Effector memory CD8-positive, alpha-beta T cell (primary cell): ENCODE data around the gene DUSP1.
A peak's percentile ranks its signal among the peaks of the same experiment; 100 is the strongest.

Experiments used
- ATAC-seq: fragments of 150-1000 bp; cut with Tn5 transposase; replicated peaks from 2 replicates; pipeline ENCODE4 v1.10.0; 2021; ENCODE audit warnings: mild to moderate bottlenecking, moderate library complexity
- DNase-seq, 3 experiments: peaks; one replicate each; pipeline ENCODE4 v3.0.0; 2021
- H3K27ac Mint-ChIP-seq, 2 donors: one replicate each; pipeline ENCODE4 v1.8.0; 2022; ENCODE audit warnings: mild to moderate bottlenecking in 2 of 2, mixed read lengths in 2 of 2, moderate library complexity in 2 of 2
- H3K27me3 Mint-ChIP-seq, 2 donors: one replicate each; pipeline ENCODE4 v1.8.0; 2022; ENCODE audit warnings: mixed read lengths in 2 of 2
- H3K36me3 Mint-ChIP-seq: one replicate; pipeline ENCODE4 v1.8.0; 2022; ENCODE audit warnings: mild to moderate bottlenecking, moderate library complexity, mixed read lengths; ENCODE audit not compliant: insufficient read depth
- H3K4me1 Mint-ChIP-seq, 2 donors: one replicate each; pipeline ENCODE4 v1.8.0; 2022; ENCODE audit warnings: low read depth in 2 of 2, mixed read lengths in 2 of 2
- H3K4me3 Mint-ChIP-seq, 2 donors: one replicate each; pipeline ENCODE4 v1.8.0; 2022; ENCODE audit warnings: mild to moderate bottlenecking in 2 of 2, mixed read lengths in 2 of 2, moderate library complexity in 2 of 2
- H3K9me3 Mint-ChIP-seq, 2 donors: one replicate each; pipeline ENCODE4 v1.8.0; 2022; ENCODE audit warnings: mixed read lengths in 2 of 2

Gene DUSP1

DNA sequence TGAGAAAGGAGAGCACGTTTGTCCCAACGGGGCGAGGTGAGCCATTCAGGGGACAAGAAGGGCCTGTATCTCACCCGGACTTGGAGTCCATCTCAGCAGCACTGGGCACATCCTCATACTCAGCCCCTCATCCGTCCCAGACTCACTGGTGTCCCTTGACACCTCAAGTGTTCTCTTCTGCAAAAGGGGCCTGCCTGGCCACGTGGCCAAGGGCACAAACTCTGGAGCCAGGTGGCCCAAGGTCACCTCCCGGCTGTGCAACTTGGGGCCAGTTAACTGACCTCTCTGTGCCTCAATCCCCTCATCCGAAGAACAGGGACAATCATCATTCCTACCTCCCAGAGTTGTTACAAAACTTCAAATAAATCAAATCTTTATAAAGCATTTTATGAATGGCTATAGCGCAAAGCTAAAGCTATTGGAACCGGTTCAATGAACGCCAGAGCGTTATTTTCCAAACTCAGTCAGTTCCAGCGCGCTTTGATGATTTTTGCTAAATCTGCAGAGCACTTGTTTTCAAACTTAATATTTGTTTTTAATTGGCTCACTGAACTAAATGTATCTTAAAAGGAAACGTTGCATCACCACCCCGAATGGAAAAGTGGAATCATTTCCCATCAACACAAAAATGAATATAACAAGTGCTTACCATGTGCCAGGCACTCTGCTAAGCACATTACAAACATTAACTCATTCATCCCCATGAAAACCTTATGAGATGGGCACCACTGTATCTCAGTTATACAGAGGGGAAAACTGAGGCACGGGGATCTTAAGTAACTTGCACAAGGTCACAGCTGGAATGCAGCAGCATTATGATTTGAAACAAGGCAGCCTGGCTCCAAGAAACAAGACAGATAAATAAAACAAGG is 49.3 kb downstream of the DUSP1 start:
- H3K9me3 Mint-ChIP-seq, result no peaks in the 10 kb centered on the region
- ATAC-seq (peak; percentile 25), DNase-seq (no peak)
- peaks cover 31 to 45% of the 10 kb centered on the region in 2 donors for H3K4me1 Mint-ChIP-seq
- H3K36me3 Mint-ChIP-seq, result peaks cover 2% of the 10 kb centered on the region
- peaks cover 5 to 10% of the 10 kb centered on the region in 2 donors for H3K27me3 Mint-ChIP-seq
- H3K27ac Mint-ChIP-seq, result peak overlapping the region; percentile 90 to 91
- H3K4me3 Mint-ChIP-seq, result peak overlapping the region; percentile 82

DNA sequence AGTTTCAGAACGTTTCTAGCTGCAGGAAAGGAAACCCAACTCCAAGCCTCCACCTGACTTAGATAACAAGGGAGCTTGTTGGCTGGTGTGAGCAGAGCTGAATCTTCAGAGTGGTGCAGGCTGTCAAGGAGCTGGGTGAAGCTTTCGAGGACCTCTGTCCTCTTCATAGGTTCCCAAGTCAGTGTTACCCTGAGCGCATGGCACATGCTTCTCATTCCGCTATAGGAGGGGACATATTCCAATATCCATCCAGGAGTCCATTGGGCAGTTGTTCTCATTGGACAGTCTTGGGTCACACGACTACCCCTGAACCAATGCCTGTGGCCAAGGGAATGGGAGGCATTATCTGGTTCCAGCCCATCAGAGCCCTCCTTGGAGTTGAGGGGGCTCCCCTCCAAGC is 50.3 kb downstream of the DUSP1 start:
- Mint-ChIP-seq H3K4me3 (no peak overlapping the region), H3K9me3 (no peaks in the 10 kb centered on the region), H3K4me1 (peaks cover 31 to 43% of the 10 kb centered on the region in 2 donors), H3K27ac (peak overlapping the region in 1 of 2 donors; percentile 90), H3K36me3 (peaks cover 2% of the 10 kb centered on the region), H3K27me3 (peaks cover 5 to 10% of the 10 kb centered on the region in 2 donors)
- DNase-seq (no peak), ATAC-seq (no peak)

DNA sequence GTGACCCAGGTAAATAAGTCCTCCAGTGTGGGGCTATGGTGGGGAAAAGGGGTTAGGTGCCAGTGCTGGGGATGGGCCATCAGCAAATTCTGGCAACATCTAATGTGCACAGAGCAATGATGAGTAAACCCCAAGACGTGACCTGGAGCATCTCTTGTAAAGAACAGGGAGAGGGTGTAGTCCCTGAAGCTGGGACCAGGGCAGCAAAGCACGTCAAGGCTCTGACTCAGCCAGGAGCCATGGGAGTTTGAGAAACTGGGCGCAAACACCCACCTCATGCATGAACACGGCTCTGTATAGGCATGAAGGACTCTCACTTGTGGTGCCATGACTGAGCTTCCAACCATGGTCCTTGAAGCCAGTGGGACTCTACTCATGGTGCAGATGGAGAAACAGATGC is 51.8 kb downstream of the DUSP1 start:
- H3K27me3 Mint-ChIP-seq, result peaks cover 5 to 10% of the 10 kb centered on the region in 2 donors
- ATAC-seq (no peak), DNase-seq (no peak)
- peaks cover 2% of the 10 kb centered on the region for H3K36me3 Mint-ChIP-seq
- H3K4me3 Mint-ChIP-seq, result no peak overlapping the region
- no peaks in the 10 kb centered on the region for H3K9me3 Mint-ChIP-seq
- peaks cover 31 to 46% of the 10 kb centered on the region in 2 donors for H3K4me1 Mint-ChIP-seq
- H3K27ac Mint-ChIP-seq, result no peak overlapping the region

DNA sequence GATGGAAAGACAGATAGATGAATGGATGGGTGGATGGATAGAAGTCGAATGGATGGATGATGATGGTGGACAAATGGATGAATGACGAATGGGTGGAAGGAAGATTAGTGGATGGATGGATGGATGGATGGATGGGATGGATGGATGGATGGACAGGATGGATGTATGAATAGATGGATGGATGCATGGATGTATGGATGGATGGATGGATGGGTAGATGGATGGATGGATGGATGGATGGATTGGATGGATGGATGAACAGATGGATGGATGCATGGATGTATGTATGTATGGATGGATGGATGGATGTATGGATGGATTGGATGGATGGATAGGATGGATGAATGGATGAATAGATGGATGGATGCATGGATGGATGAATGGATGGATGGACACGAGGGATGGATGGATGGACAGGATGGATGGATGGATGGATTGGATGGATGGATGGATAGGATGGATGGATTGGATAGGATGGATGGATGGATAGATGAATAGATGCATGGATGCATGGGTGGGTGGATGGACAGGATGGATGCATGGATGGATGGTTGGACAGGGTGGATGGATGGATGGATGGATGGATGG is 52.4 kb downstream of the DUSP1 start:
- H3K36me3 Mint-ChIP-seq, result peaks cover 2% of the 10 kb centered on the region
- H3K9me3 Mint-ChIP-seq, result no peaks in the 10 kb centered on the region
- H3K27ac Mint-ChIP-seq, result no peak overlapping the region
- H3K4me1 Mint-ChIP-seq, result peaks cover 30 to 46% of the 10 kb centered on the region in 2 donors
- ATAC-seq, result no peak
- H3K4me3 Mint-ChIP-seq, result no peak overlapping the region
- peaks cover 3 to 10% of the 10 kb centered on the region in 2 donors for H3K27me3 Mint-ChIP-seq
- no peak for DNase-seq
